ENCODE measurements around the gene LGALS9B. TPM values are rescaled to one million over a fixed set of nuclear protein-coding genes. Genes with fewer than 3 reads are reported as not detected.
"Not testable (repeated sequence)": the region's sequence is repeated elsewhere in the genome, so short reads cannot be mapped to it uniquely, and the experiment has no call there.

LGALS9B gene
- total and polyA plus RNA-seq, 2 donors (not counting 3 experiments of a cell fraction or from before 2014, with no cell fraction given), result not detected

- H3K36me3 ChIP-seq (ENCODE audit: control insufficient read depth in 2 of 2, extremely low read depth in 1 of 2, insufficient read depth in 2 of 2, low read length in 2 of 2); BruUV-seq (replicated peaks); FAIRE-seq: not testable (repeated sequence)
These were observed 2.6 kb upstream of the LGALS9B start for GRCh38 chr17:20469946-20470345.

GRCh38 chr17:20469107-20469506 lies 1.8 kb upstream of the LGALS9B start:
- H3K9me3 ChIP-seq (replicated peaks; ENCODE audit: control insufficient read depth, insufficient read depth, low read length); H3K4me3 ChIP-seq (replicated peaks in 1 of 3; ENCODE audit: insufficient read depth in 1 of 3, low read depth in 1 of 3, low read length in 3 of 3); H3K27me3 ChIP-seq (ENCODE audit: control insufficient read depth in 2 of 2, insufficient read depth in 2 of 2, low read length in 2 of 2); H3K27ac ChIP-seq (ENCODE audit: insufficient read depth, low read depth, low read length); CTCF ChIA-PET; intact Hi-C loops (cut with micrococcal nuclease); POLR2A ChIA-PET; H3K4me1 ChIP-seq (ENCODE audit: control insufficient read depth, extremely low read depth, insufficient read depth, low read length); H3K9ac ChIP-seq (replicated peaks; ENCODE audit: extremely low read depth, insufficient read depth, low read length); H3K36me3 ChIP-seq (ENCODE audit: control insufficient read depth in 2 of 2, extremely low read depth in 1 of 2, insufficient read depth in 2 of 2, low read length in 2 of 2); DNase-seq (ENCODE audit: low read depth, low spot score); H3K9me1 ChIP-seq (replicated peaks; ENCODE audit: control insufficient read depth, extremely low read depth, insufficient read depth, low read length); H2AFZ ChIP-seq (ENCODE audit: low read depth, low read length); H4K20me1 ChIP-seq (replicated peaks; ENCODE audit: control insufficient read depth, extremely low read depth, insufficient read depth, low read length); H3K4me2 ChIP-seq (ENCODE audit: insufficient read depth, low read length); FAIRE-seq; BruUV-seq (replicated peaks); H3K79me2 ChIP-seq (ENCODE audit: control insufficient read depth, insufficient read depth, low read length); dilution Hi-C loops (cut with MboI; ENCODE audit: extremely low pct_ligation_motif_present, low sequenced_read_pairs): not testable (repeated sequence)

More at GRCh38 chr17:20469946-20470345, 2.6 kb upstream of the LGALS9B start:
- H3K4me1 ChIP-seq (ENCODE audit: control insufficient read depth, extremely low read depth, insufficient read depth, low read length); dilution Hi-C loops (cut with MboI; ENCODE audit: extremely low pct_ligation_motif_present, low sequenced_read_pairs); H4K20me1 ChIP-seq (replicated peaks; ENCODE audit: control insufficient read depth, extremely low read depth, insufficient read depth, low read length); POLR2A ChIA-PET; DNase-seq (ENCODE audit: low read depth, low spot score); intact Hi-C loops (cut with micrococcal nuclease); H3K9ac ChIP-seq (replicated peaks; ENCODE audit: extremely low read depth, insufficient read depth, low read length); H3K79me2 ChIP-seq (ENCODE audit: control insufficient read depth, insufficient read depth, low read length); H3K27me3 ChIP-seq (ENCODE audit: control insufficient read depth in 2 of 2, insufficient read depth in 2 of 2, low read length in 2 of 2); H3K9me1 ChIP-seq (replicated peaks; ENCODE audit: control insufficient read depth, extremely low read depth, insufficient read depth, low read length); H3K4me2 ChIP-seq (ENCODE audit: insufficient read depth, low read length); H2AFZ ChIP-seq (ENCODE audit: low read depth, low read length); H3K27ac ChIP-seq (ENCODE audit: insufficient read depth, low read depth, low read length); CTCF ChIA-PET; H3K9me3 ChIP-seq (replicated peaks; ENCODE audit: control insufficient read depth, insufficient read depth, low read length); H3K4me3 ChIP-seq (replicated peaks in 1 of 3; ENCODE audit: insufficient read depth in 1 of 3, low read depth in 1 of 3, low read length in 3 of 3): not testable (repeated sequence)

GRCh38 chr17:20466999-20467398 lies 340 bp downstream of the LGALS9B start:
- H3K4me3 ChIP-seq (replicated peaks in 1 of 3; ENCODE audit: insufficient read depth in 1 of 3, low read depth in 1 of 3, low read length in 3 of 3); H3K27me3 ChIP-seq (ENCODE audit: control insufficient read depth in 2 of 2, insufficient read depth in 2 of 2, low read length in 2 of 2); H3K4me1 ChIP-seq (ENCODE audit: control insufficient read depth, extremely low read depth, insufficient read depth, low read length); H3K9me1 ChIP-seq (replicated peaks; ENCODE audit: control insufficient read depth, extremely low read depth, insufficient read depth, low read length); BruUV-seq (replicated peaks); H3K4me2 ChIP-seq (ENCODE audit: insufficient read depth, low read length); H3K79me2 ChIP-seq (ENCODE audit: control insufficient read depth, insufficient read depth, low read length); intact Hi-C loops (cut with micrococcal nuclease); H3K9ac ChIP-seq (replicated peaks; ENCODE audit: extremely low read depth, insufficient read depth, low read length); H2AFZ ChIP-seq (ENCODE audit: low read depth, low read length); H3K36me3 ChIP-seq (ENCODE audit: control insufficient read depth in 2 of 2, extremely low read depth in 1 of 2, insufficient read depth in 2 of 2, low read length in 2 of 2); POLR2A ChIA-PET; dilution Hi-C loops (cut with MboI; ENCODE audit: extremely low pct_ligation_motif_present, low sequenced_read_pairs); H3K27ac ChIP-seq (ENCODE audit: insufficient read depth, low read depth, low read length); FAIRE-seq; H3K9me3 ChIP-seq (replicated peaks; ENCODE audit: control insufficient read depth, insufficient read depth, low read length); H4K20me1 ChIP-seq (replicated peaks; ENCODE audit: control insufficient read depth, extremely low read depth, insufficient read depth, low read length); DNase-seq (ENCODE audit: low read depth, low spot score); CTCF ChIA-PET: not testable (repeated sequence)

- FAIRE-seq; H3K4me2 ChIP-seq (ENCODE audit: insufficient read depth, low read length); H3K36me3 ChIP-seq (ENCODE audit: control insufficient read depth in 2 of 2, extremely low read depth in 1 of 2, insufficient read depth in 2 of 2, low read length in 2 of 2); POLR2A ChIA-PET; H3K9ac ChIP-seq (replicated peaks; ENCODE audit: extremely low read depth, insufficient read depth, low read length); H3K79me2 ChIP-seq (ENCODE audit: control insufficient read depth, insufficient read depth, low read length); H3K9me1 ChIP-seq (replicated peaks; ENCODE audit: control insufficient read depth, extremely low read depth, insufficient read depth, low read length); H2AFZ ChIP-seq (ENCODE audit: low read depth, low read length); CTCF ChIA-PET; intact Hi-C loops (cut with micrococcal nuclease); H3K27me3 ChIP-seq (ENCODE audit: control insufficient read depth in 2 of 2, insufficient read depth in 2 of 2, low read length in 2 of 2); BruUV-seq (replicated peaks); H3K4me1 ChIP-seq (ENCODE audit: control insufficient read depth, extremely low read depth, insufficient read depth, low read length); dilution Hi-C loops (cut with MboI; ENCODE audit: extremely low pct_ligation_motif_present, low sequenced_read_pairs); H3K9me3 ChIP-seq (replicated peaks; ENCODE audit: control insufficient read depth, insufficient read depth, low read length); H4K20me1 ChIP-seq (replicated peaks; ENCODE audit: control insufficient read depth, extremely low read depth, insufficient read depth, low read length); H3K27ac ChIP-seq (ENCODE audit: insufficient read depth, low read depth, low read length); H3K4me3 ChIP-seq (replicated peaks in 1 of 3; ENCODE audit: insufficient read depth in 1 of 3, low read depth in 1 of 3, low read length in 3 of 3); DNase-seq (ENCODE audit: low read depth, low spot score): not testable (repeated sequence)
These were observed 786 bp downstream of the LGALS9B start for GRCh38 chr17:20466553-20466952.

All from endothelial cell of umbilical vein (primary cell).